Tibial nerve (tissue), 4 donors: ENCODE data around the gene MED22.

ENCODE experiments used
- CTCF ChIP-seq, 5 experiments: fragments of 200-600 bp in 3 of 5; fragments of 450-650 bp in 2 of 5; sonication (generic) in 3 of 5; IDR thresholded peaks; one replicate each; pipeline ENCODE4 v1.5.1; 2016 to 2019; ENCODE audit warnings: antibody characterized with exemption in 5 of 5, mild to moderate bottlenecking in 3 of 5, moderate library complexity in 2 of 5
- EP300 ChIP-seq, 2 donors: sonication (generic); formaldehyde crosslinking; IDR thresholded peaks; one replicate each; pipeline ENCODE4 v1.6.1; 2017; ENCODE audit warnings: antibody characterized with exemption in 2 of 2, mild to moderate bottlenecking in 1 of 2
- POLR2A ChIP-seq, 2 donors: fragments of 450-650 bp; IDR thresholded peaks; one replicate each; pipeline ENCODE4 v1.6.1; 2017; ENCODE audit warnings: antibody characterized with exemption in 2 of 2, mild to moderate bottlenecking in 2 of 2, moderate library complexity in 2 of 2

DNA sequence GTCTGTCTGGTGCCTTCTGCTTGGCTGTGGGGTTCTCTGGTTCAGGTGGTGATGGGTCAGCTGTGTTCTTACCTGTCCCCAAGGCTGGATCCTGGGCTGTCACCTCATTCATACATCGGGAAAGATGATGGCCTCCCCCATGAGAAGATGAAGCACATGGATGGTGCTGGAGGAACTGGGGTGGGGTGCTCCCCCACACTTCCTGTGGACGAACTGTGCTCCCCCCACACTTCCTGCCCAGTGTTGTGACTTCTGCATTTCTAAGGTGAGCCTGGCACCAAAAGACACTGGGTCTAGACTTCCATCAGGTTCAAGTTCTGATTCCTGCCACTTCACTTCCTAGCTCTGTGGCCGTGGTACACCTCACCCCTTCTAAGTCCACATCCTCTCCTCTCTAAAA is 7.7 kb downstream of the MED22 start:
- no peak for TF ChIP-seq CTCF (IDR thresholded peaks at IDR 0.05)
- TF ChIP-seq POLR2A (IDR thresholded peaks at IDR 0.05): no peak
- TF ChIP-seq EP300 (IDR thresholded peaks at IDR 0.05): no peak
